GM20000 (cell line): ENCODE data around the gene MPRIP.

Source experiments
- DNase-seq: peaks from one replicate; pipeline ENCODE4 v3.0.0; 2012; ENCODE audit warnings: low spot score
- CTCF ChIP-seq: IDR thresholded peaks from 2 replicates; pipeline ENCODE4 v1.5.1; 2012; ENCODE audit warnings: mild to moderate bottlenecking, control low read depth; ENCODE audit errors: extremely low read depth, missing control alignments

The MPRIP gene

DNA sequence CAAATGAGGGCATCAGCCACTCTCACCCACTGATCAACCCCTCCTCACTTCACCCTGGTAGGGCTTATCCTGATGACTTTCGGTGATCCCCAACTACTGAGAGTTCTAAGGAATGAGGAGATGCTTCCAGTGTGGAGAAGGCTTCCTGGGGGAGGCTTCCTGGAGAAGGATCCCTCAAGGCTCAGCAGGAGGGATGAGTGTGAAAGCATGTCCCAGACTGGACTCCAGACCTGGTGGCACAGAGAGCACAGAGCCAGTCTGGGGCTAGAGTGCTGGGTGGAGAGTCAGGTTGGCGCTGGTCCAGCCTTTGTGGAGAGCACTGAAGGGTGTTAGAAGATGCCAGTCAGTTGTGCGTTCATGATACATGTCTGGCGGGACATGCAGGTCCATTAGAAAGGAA lies 110.1 kb downstream of the MPRIP start:
- no peak for DNase-seq
- no peak for TF ChIP-seq CTCF

DNA sequence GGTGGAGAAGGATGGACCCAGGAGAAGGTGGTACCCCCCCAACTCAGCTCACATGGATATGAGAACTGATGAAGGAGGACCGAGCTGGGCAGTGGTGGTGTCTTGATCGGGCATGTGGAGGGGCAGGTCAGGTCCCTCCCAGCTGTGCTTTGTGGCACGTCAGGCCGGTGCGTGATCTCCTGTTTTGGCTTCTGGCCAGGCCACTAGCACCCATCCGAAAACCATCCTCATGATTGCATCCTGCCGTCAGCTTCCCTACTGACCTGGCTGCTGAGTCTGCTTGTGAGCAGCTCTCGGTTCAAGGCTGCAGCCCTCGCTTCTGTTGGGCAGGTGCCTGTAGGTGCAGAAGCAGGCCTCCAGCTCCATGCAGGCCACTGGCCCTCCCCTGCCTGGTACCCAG lies 110.8 kb downstream of the MPRIP start:
- TF ChIP-seq CTCF: no peak
- DNase-seq: no peak

- no peak for DNase-seq
- no peak for TF ChIP-seq CTCF
These were observed 111.5 kb downstream of the MPRIP start for GRCh38 chr17:17153709-17154108.

DNA sequence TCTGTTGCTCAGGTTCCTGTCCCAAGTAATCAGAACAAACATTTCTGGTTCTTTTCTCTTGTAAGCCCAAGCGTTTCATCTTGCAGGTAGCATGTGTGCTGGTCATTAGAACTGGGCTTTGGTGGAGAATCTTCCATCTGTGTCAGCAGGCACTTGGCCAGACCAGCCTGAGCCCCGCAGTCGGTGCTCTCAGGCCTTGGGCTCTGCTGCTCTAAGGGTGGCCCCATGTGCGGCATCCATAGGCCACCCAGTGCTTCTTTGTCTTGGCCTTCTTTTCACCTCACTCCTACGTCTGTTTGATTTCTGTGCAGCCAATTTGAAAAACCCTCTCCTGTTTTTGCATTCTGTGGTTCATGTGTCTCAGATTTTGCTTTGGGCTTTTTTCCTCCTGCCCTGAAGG lies 112.3 kb downstream of the MPRIP start:
- TF ChIP-seq CTCF: no peak
- DNase-seq: no peak

- DNase-seq: no peak
- no peak for TF ChIP-seq CTCF
These were observed 112.7 kb downstream of the MPRIP start for GRCh38 chr17:17154981-17155380.

- TF ChIP-seq CTCF: no peak
- no peak for DNase-seq
These were observed 113.3 kb downstream of the MPRIP start for GRCh38 chr17:17155568-17155967.

GRCh38 chr17:17156107-17156506 lies 113.8 kb downstream of the MPRIP start:
- no peak for DNase-seq
- no peak for TF ChIP-seq CTCF
